H9 (cell line): ENCODE results near the gene TCERG1L. TPM values are rescaled to one million over a fixed set of nuclear protein-coding genes. Genes with fewer than 3 reads are reported as not detected.
A peak's percentile ranks its signal among the peaks of the same experiment; 100 is the strongest.

Experiments
- DNase-seq: peaks from one replicate; pipeline ENCODE4 v3.0.0-alpha.2; 2017
- H2AFZ ChIP-seq: one replicate; pipeline ENCODE4 v1.6.1; 2013; ENCODE audit warnings: mild to moderate bottlenecking, low read length, control low read depth, moderate library complexity
- H2AK5ac ChIP-seq: 2 replicates; pipeline ENCODE4 v1.6.1; 2013; ENCODE audit warnings: low read length, control low read depth, mixed read lengths; ENCODE audit not compliant: insufficient read length
- H2BK120ac ChIP-seq: one replicate; pipeline ENCODE4 v1.6.1; 2013; ENCODE audit warnings: low read depth, mild to moderate bottlenecking, low read length, control low read depth, inconsistent platforms; ENCODE audit not compliant: poor library complexity, severe bottlenecking
- H2BK12ac ChIP-seq: 2 replicates; pipeline ENCODE4 v1.6.1; 2013; ENCODE audit warnings: low read length, control low read depth, mixed read lengths, low read depth; ENCODE audit not compliant: insufficient read length
- H2BK15ac ChIP-seq: 2 replicates; pipeline ENCODE4 v1.6.1; 2013; ENCODE audit warnings: low read depth, low read length, control low read depth
- H2BK20ac ChIP-seq: one replicate; pipeline ENCODE4 v1.6.1; 2013; ENCODE audit warnings: low read depth, mild to moderate bottlenecking, low read length, control low read depth, inconsistent platforms; ENCODE audit not compliant: poor library complexity, severe bottlenecking
- H2BK5ac ChIP-seq: 2 replicates; pipeline ENCODE4 v1.6.1; 2013; ENCODE audit warnings: low read length, control low read depth, mixed read lengths; ENCODE audit not compliant: insufficient read length
- H3K14ac ChIP-seq: 2 replicates; pipeline ENCODE4 v1.6.1; 2013; ENCODE audit warnings: low read length, control low read depth; ENCODE audit not compliant: insufficient read depth
- H3K18ac ChIP-seq: 2 replicates; pipeline ENCODE4 v1.6.1; 2013; ENCODE audit warnings: low read depth, mild to moderate bottlenecking, mixed read lengths, low read length, control low read depth; ENCODE audit not compliant: insufficient read length
- H3K23ac ChIP-seq: 2 replicates; pipeline ENCODE4 v1.6.1; 2013; ENCODE audit warnings: low read length, control low read depth, mixed read lengths, low read depth; ENCODE audit not compliant: insufficient read length
- H3K23me2 ChIP-seq: 2 replicates; pipeline ENCODE4 v1.6.1; 2013; ENCODE audit warnings: low read depth, mild to moderate bottlenecking, mixed read lengths, low read length, control low read depth; ENCODE audit not compliant: insufficient read length, poor library complexity, severe bottlenecking
- H3K27ac ChIP-seq: 2 replicates; pipeline ENCODE4 v1.5.1; 2013; ENCODE audit warnings: low read length, control low read depth, mixed read lengths, low read depth; ENCODE audit not compliant: insufficient read length
- H3K27me3 ChIP-seq: 2 replicates; pipeline ENCODE4 v1.6.1; 2013; ENCODE audit warnings: low read length, control low read depth, inconsistent platforms; ENCODE audit not compliant: insufficient read depth
- H3K4ac ChIP-seq: 2 replicates; pipeline ENCODE4 v1.6.1; 2013; ENCODE audit warnings: low read depth, mild to moderate bottlenecking, control low read depth, inconsistent platforms, low read length, moderate library complexity
- H3K4me1 ChIP-seq: 2 replicates; pipeline ENCODE4 v1.6.1; 2013; ENCODE audit warnings: low read length, control low read depth, inconsistent platforms; ENCODE audit not compliant: insufficient read depth
- H3K4me2 ChIP-seq: 2 replicates; pipeline ENCODE4 v1.6.1; 2013; ENCODE audit warnings: low read length, control low read depth, mixed read lengths; ENCODE audit not compliant: insufficient read length, insufficient read depth
- H3K56ac ChIP-seq: 2 replicates; pipeline ENCODE4 v1.6.1; 2013; ENCODE audit warnings: low read depth, mild to moderate bottlenecking, mixed read lengths, low read length, control low read depth; ENCODE audit not compliant: insufficient read length
- H3K79me1 ChIP-seq: 2 replicates; pipeline ENCODE4 v1.6.1; 2013; ENCODE audit warnings: low read depth, mild to moderate bottlenecking, moderate library complexity, low read length, control low read depth, inconsistent platforms; ENCODE audit not compliant: insufficient read depth, poor library complexity, severe bottlenecking
- H3K79me2 ChIP-seq: 2 replicates; pipeline ENCODE4 v1.6.1; 2013; ENCODE audit warnings: low read length, control low read depth, inconsistent platforms; ENCODE audit not compliant: insufficient read depth
- H3K9ac ChIP-seq: 2 replicates; pipeline ENCODE4 v1.6.1; 2013; ENCODE audit warnings: low read length, control low read depth, mixed read lengths; ENCODE audit not compliant: insufficient read length; ENCODE audit errors: extremely low read depth
- H3K9me3 ChIP-seq: one replicate; pipeline ENCODE4 v1.6.1; 2013; ENCODE audit warnings: low read depth, low read length, inconsistent platforms; ENCODE audit not compliant: control insufficient read depth
- H3T11ph ChIP-seq: one replicate; pipeline ENCODE4 v1.6.1; 2013; ENCODE audit warnings: mild to moderate bottlenecking, low read length, control low read depth, inconsistent platforms
- H4K20me1 ChIP-seq: one replicate; pipeline ENCODE4 v1.6.1; 2013; ENCODE audit not compliant: control insufficient read depth, insufficient read length, insufficient read depth
- H4K5ac ChIP-seq: 2 replicates; pipeline ENCODE4 v1.6.1; 2013; ENCODE audit warnings: low read depth, mild to moderate bottlenecking, mixed read lengths, low read length, control low read depth; ENCODE audit not compliant: insufficient read length
- H4K8ac ChIP-seq: replicated peaks from 2 replicates; pipeline ENCODE4 v1.6.1; 2013; ENCODE audit warnings: low read length, control low read depth, mixed read lengths, low read depth; ENCODE audit not compliant: insufficient read length
- H4K91ac ChIP-seq: 2 replicates; pipeline ENCODE4 v1.6.1; 2013; ENCODE audit warnings: low read depth, mild to moderate bottlenecking, moderate library complexity, mixed read lengths, low read length, control low read depth; ENCODE audit not compliant: insufficient read length
- H3K27ac Mint-ChIP-seq, 3 experiments: 2 replicates in 2 of 3; 3 replicates in 1 of 3; pipeline ENCODE4 v1.8.0; 2020 to 2021; ENCODE audit warnings: mixed read lengths in 3 of 3, mild to moderate bottlenecking in 1 of 3, moderate library complexity in 1 of 3
- H3K27me3 Mint-ChIP-seq: 2 replicates; pipeline ENCODE4 v1.8.0; 2021; ENCODE audit warnings: low read depth, mild to moderate bottlenecking, moderate library complexity, mixed read lengths
- H3K36me3 Mint-ChIP-seq, 3 experiments: 2 replicates in 2 of 3; 3 replicates in 1 of 3; pipeline ENCODE4 v1.8.0; 2020 to 2021; ENCODE audit warnings: low read depth in 3 of 3, mixed read lengths in 3 of 3; ENCODE audit not compliant: insufficient read depth in 1 of 3
- H3K4me1 Mint-ChIP-seq, 2 experiments: 2 replicates each; pipeline ENCODE4 v1.8.0; 2020; ENCODE audit warnings: mixed read lengths in 2 of 2
- H3K4me3 Mint-ChIP-seq, 2 experiments: 2 replicates in 1 of 2; 3 replicates in 1 of 2; pipeline ENCODE4 v1.8.0; 2020 to 2021; ENCODE audit warnings: mild to moderate bottlenecking in 2 of 2, mixed read lengths in 2 of 2, moderate library complexity in 1 of 2
- H3K9me3 Mint-ChIP-seq, 2 experiments: 2 replicates in 1 of 2; 3 replicates in 1 of 2; pipeline ENCODE4 v1.8.0; 2020; ENCODE audit warnings: mild to moderate bottlenecking in 2 of 2, mixed read lengths in 2 of 2, moderate library complexity in 1 of 2
- CTCF ChIP-seq: fragments of 200-600 bp; sonication (generic); conservative IDR thresholded peaks from 3 replicates; pipeline ENCODE4 v1.8.0; 2021; ENCODE audit warnings: antibody characterized with exemption, mild to moderate bottlenecking
- WGBS: extraction: QIAGEN DNeasy Blood & Tissue Kit; methylation state at CpG from one replicate; pipeline ENCODE4 v1.1.7; 2013; ENCODE audit warnings: missing lambda C conversion rate, low lambda C conversion rate, mixed read lengths; ENCODE audit not compliant: insufficient read length; ENCODE audit errors: extremely low coverage; 5-methylcytosine and 5-hydroxymethylcytosine counted together
- total RNA-seq: library from RNA; stranded (reverse); gene quantifications from 2 replicates; pipeline ENCODE4 v1.2.1, GENCODE V29; 2021

TCERG1L gene
- total RNA-seq, 1 experiment from 2014 or later = 3.3 TPM

GRCh38 chr10:131126321-131127137 lies 185.0 kb downstream of the TCERG1L start:
- Mint-ChIP-seq H3K4me1 (peaks cover 26 to 36% of the 10 kb centered on the region in 2 experiments), H3K27ac (peak overlapping the region; percentile 32 to 92 (median 84); a peak in 4 of 7 replicates), H3K27me3 (peaks cover 3% of the 10 kb centered on the region; the same call in 1 of the 2 replicates), H3K4me3 (no peak overlapping the region), H3K36me3 (peaks cover 5 to 18% (median 17%) of the 10 kb centered on the region in 3 experiments), H3K9me3 (peaks cover 12 to 18% of the 10 kb centered on the region in 2 experiments)
- Histone ChIP-seq H3K23ac (no peak overlapping the region), H3K79me2 (no peaks in the 10 kb centered on the region), H4K91ac (no peak overlapping the region), H2BK12ac (no peak overlapping the region), H2BK5ac (no peak overlapping the region), H3T11ph (no peak overlapping the region), H4K8ac (no peak overlapping the region), H3K27ac (no peak overlapping the region), H4K5ac (no peak overlapping the region), H3K9ac (no peak overlapping the region), H2BK120ac (no peak overlapping the region), H3K14ac (peak overlapping the region; percentile 45), H4K20me1 (no peaks in the 10 kb centered on the region), H2BK15ac (no peak overlapping the region), H3K4me1 (peaks cover 4% of the 10 kb centered on the region; the same call in 1 of the 2 replicates), H3K9me3 (peaks cover 8% of the 10 kb centered on the region), H3K18ac (peak overlapping the region; percentile 56), H3K23me2 (peaks cover 2% of the 10 kb centered on the region), H3K56ac (no peak overlapping the region), H3K79me1 (no peaks in the 10 kb centered on the region), H2AK5ac (no peak overlapping the region), H2BK20ac (no peak overlapping the region), H2AFZ (no peak overlapping the region), H3K4ac (no peak overlapping the region), H3K4me2 (no peak overlapping the region), H3K27me3 (no peaks in the 10 kb centered on the region)
- peak; percentile 41 for DNase-seq
- no CpG with 5 or more reads among the region's 14 CpGs for WGBS
- no peak for TF ChIP-seq CTCF
